HT1080 (cell line): ENCODE measurements around the gene GORAB. TPM values are rescaled to one million over a fixed set of nuclear protein-coding genes. Genes with fewer than 3 reads are reported as not detected.

ENCODE experiments used
- DNase-seq: peaks from one replicate; pipeline ENCODE4 v3.0.0-alpha.2; 2015; ENCODE audit warnings: low read depth
- total RNA-seq: library from RNA; depleted of rRNA; stranded (reverse); fragments of >200 nt; shearing (Covaris generic); gene quantifications from 2 replicates; pipeline ENCODE4 v1.2.3, GENCODE V29; 2014

GORAB gene
- total RNA-seq, 1 experiment from 2014 or later, result 7.1 TPM

GRCh38 chr1:170537798-170538503, 6.0 kb downstream of the GORAB start:
- DNase-seq, result no peak

DNA sequence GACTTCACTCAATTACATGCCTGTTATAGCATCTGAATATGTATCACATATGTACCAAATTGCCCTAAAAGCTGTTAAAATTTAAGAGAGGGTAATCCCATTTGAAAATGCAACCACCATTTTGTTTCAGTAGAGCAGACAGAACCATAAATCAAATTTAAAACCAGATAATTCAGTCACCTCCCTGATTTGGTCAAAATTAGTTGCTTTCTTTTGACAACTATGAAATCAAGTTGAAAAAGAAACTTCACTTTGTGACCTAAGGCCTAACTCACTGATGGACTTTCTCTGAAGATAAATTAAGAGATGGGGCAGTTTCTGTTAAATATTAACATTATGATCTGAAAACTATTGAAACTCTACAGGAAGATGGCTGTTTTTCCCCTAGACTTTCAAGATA, 6.7 kb downstream of the GORAB start:
- DNase-seq, result no peak

GRCh38 chr1:170539154-170539553, 7.2 kb downstream of the GORAB start:
- DNase-seq, result no peak

GRCh38 chr1:170544624-170545023, 12.7 kb downstream of the GORAB start:
- no peak for DNase-seq

GRCh38 chr1:170545476-170545875, 13.5 kb downstream of the GORAB start:
- peak; percentile 17 for DNase-seq

DNA sequence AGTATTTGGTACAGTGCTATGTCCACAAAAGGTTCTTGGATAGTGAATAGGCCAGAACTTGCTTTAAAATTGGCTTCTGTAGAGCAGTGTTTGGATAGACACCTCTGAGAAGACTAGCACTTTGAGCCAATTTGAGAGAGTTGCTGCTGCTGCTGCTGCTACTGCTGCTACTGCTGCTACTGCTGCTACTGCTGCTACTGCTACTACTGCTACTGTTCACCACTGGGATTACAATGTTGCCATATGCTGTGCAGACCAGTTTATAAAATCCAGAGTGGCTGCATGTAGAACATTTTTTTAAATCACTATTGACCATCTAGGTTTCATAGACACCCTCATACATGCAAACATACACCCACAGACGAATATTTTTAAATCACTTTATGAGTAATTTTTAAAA, 15.3 kb downstream of the GORAB start:
- no peak for DNase-seq

GRCh38 chr1:170548497-170548896, 16.5 kb downstream of the GORAB start:
- DNase-seq, result no peak

- DNase-seq, result no peak
These were observed 23.4 kb downstream of the GORAB start for GRCh38 chr1:170555370-170555769.

- DNase-seq, result no peak
These were observed 25.0 kb downstream of the GORAB start for GRCh38 chr1:170556917-170557316.

DNA sequence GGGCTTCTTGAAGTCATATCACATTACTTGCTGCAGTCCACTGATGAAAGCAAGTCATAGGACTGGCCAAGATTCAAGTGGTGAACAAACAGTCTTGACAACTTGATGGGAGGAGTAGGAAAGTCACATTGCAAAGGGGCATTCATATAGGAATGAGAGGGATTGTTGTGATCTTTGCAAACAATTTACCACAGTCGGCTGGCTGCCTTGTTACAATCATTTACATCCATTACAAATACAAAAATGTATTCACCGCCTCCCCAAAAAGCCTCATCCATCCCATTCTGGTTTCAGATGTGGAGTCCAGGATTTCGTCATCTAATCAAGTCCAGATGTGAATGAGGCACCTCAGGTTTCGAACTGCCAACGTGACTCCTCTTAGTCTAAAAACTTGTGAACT, 26.8 kb downstream of the GORAB start:
- no peak for DNase-seq

DNA sequence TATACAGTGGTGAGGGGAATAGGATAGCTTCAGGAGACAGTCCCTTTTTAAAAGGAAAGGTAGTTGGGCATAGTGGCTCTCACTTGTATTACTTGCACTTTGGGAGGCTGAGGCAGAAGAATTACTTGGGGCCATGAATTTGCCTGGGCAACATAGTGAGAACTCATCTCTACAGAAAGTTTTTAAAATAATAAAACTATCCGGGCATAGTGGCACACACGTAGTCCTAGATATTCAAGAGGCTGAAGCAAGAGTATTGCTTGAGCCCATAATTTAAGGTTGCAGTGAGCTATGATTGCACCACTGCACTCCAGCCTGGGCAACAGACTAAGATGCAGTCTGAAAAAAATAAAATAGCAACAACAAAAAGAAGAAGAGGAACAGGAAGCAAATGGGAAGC, 27.2 kb downstream of the GORAB start:
- DNase-seq, result no peak

DNA sequence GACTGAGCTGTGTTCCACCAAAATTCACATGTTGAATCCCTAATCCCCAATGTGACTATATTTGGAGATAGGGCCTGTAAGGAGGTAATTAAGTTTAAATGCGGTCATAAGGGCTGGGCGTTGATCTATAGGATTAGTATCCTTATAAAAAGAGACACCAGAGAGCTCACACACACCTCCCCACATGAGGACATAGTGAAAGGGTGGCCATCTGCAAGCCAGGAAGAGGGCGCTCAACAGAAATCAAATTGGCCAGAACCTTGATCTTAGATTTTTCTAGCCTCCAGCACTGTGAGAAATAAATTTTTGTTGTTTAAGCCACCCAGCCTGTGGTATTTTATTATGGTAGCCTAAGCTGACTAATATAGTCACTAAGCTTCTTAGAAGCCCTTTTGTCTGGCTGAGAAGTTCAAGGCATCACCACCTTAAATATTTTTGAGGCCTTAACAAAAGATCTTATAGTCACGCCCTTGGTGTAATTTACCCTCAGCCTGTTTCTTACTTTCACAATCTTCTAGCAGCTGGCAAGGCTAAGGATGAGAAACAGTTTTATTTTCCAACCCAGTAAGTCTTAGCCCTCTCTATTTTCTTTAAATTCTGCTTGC, 28.8 kb downstream of the GORAB start:
- DNase-seq, result no peak

GRCh38 chr1:170562646-170563338, 30.8 kb downstream of the GORAB start:
- peak; percentile 72 for DNase-seq

DNA sequence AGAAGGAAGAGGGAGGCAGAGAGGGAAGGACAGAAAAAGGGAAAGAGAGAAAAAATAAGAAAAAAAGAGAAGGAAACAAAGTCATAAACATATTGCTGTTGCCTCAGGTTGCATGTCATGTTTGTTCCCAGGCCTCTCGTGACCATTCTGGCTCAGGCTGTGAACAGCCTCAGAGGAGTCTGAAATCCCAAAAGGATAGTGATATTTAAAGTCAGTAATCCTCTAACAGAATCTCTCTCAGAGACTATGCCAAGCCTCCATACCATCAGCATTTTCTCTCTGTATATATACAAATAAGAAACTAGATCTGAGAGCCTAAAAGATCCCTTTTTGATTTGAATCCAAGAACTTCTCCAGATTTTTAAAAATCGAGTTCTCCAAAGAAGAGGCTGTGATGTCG, 35.2 kb downstream of the GORAB start:
- DNase-seq, result no peak

GRCh38 chr1:170568197-170568596, 36.2 kb downstream of the GORAB start:
- DNase-seq, result no peak

DNA sequence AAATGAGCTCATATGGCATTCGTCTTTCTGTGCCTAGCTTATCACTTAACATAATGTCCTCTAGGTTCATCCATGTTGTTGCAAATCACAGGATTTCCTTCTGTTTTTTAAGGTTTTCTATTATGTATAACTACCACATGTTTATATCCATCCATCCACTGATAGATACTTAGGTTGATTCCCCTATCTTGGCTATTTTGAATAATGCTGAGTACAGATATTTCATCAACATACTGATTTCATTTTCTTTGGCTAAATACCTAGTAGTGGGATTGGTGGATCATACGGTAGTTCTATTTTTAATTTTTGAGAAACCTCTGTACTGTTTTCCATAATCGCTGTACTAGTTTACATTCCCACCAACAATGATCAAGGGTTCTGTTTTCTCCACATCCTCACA, 45.0 kb downstream of the GORAB start:
- DNase-seq, result no peak

- no peak for DNase-seq
These were observed 46.4 kb downstream of the GORAB start for GRCh38 chr1:170578359-170578758.

DNA sequence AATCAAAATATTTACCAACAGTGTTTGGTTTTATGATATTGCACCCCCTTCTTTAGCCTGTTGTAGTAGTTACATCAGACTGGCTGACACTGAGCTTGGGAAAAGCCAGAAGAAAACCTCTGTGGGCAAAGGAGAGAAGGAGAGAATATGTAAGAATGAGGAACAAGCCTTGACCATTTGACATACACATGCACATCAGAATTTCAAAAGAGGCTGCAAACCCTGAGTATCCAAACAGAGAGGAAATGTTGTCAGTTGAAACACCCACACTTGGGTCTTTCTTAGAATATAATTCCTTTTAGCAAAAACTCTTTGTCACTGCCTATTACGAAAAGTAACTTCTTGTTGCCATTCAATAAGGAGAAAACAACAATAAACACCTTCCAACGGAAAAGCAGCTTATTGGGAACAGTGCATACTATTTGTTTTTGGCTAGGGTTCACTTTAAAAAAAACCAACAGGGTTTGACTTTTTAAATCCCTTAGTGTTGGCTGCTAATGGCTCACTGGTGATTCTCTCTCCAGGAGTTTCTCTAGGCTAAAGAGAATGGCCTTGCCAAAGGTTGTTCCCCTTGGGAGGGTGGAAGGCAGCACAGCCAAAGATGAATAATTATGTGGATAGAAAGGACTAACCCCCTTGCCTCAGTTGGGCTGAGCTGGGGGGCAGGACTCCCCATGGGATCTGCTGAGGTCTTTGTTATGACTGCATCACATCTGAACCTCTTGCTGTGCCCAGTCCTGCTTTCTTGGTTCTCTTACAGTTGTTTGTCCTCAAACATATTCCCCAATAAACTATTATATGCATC, 48.9 kb downstream of the GORAB start:
- no peak for DNase-seq

DNA sequence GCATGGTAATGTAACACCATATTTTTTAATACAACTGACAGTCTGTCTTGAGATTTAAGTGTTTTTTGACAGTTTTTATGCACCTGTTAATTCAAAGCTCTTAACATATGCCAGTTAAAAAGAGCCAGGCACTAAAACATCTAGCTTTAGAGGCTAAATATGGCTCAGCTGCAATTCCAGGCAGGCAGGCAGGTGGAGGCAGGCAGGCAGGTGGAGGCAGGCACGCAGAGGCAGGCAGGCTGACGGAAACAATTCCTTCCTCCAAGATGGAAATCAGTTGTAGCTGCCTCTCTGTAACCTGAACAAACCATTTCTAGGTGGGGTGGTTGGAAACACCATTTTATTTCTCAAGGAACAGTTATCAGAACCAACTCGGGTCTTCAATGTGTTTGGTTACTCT, 51.2 kb downstream of the GORAB start:
- no peak for DNase-seq

DNA sequence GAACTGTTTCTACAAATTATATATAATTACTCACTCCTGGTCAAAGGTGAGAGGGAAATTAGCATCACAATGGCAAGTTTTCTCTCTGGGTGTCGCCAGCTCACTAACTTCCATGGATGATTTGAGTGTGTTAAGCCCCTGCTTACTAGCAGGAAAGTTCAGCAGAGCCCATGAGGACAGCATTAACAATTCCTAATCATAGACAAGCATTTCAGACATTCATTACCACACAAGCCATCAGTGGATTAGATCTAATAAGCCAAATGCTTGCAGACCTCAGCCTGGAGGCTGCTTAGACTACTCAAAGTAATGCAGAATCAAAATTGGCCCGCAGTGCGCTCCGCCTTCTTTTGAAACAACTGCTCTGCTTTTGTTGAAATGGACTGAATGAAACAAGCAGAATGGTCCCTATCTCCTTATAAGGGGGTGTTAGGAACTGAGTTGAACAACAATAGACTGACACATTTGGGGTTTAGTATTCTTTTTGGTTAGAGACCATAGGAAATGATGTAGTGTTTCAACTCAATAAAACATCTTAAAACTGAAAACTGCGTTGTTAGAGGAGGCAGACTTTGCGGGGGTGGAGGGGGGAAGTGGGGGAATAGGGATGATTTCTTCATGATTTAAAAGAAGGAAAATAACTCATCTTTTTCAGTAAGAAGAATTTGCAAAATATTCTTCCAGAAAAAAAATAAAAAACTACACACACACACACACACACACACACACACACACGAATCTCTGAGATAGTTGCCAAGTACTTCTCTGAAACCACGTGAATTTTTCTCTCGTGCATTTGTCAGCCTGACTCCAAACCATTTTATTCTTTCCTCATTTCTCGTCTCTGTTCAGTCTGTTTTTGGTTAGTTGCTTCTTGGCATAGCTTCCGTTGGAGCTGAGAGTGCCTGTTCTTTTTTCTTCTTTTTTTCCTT, 54.6 kb downstream of the GORAB start:
- DNase-seq, result no peak

- no peak for DNase-seq
These were observed 55.3 kb downstream of the GORAB start for GRCh38 chr1:170587253-170587593.
